PC-9 (cell line): Measurements from ENCODE around the gene TBCA. TPM values are rescaled to one million over a fixed set of nuclear protein-coding genes. Genes with fewer than 3 reads are reported as not detected.

Source experiments
- BruUV-seq: library from RNA; stranded (reverse); fragments of 400-500 nt; replicated peaks from 2 replicates; lab custom pipeline; 2021; lab: Mats Ljungman, UMichigan
- CTCF ChIA-PET: fragments of 300-600 bp; sonication (Branson Sonifier 250); formaldehyde crosslinking; loops from one replicate; lab custom pipeline; 2022; ENCODE audit warnings: antibody characterized with exemption; lab: Charles Lee
- POLR2A ChIA-PET: fragments of 300-600 bp; sonication (Branson Sonifier 250); formaldehyde crosslinking; loops from one replicate; lab custom pipeline; 2022; ENCODE audit warnings: antibody characterized with exemption; ENCODE audit not compliant: unreplicated experiment; lab: Charles Lee
- DNase-seq, 2 experiments: peaks; one replicate each; pipeline versions ENCODE4 v3.0.0 to v3.0.0-alpha.2; 2015 to 2022; ENCODE audit warnings: mixed read lengths in 1 of 2
- H2AFZ ChIP-seq: fragments of 200-600 bp; sonication (generic); 2 replicates; pipeline ENCODE4 v1.8.1; 2017; ENCODE audit warnings: antibody characterized with exemption
- H3F3A ChIP-seq: fragments of 200-600 bp; sonication (generic); 2 replicates; pipeline ENCODE4 v1.8.1; 2017; ENCODE audit warnings: antibody characterized with exemption, mild to moderate bottlenecking, low read depth; ENCODE audit not compliant: insufficient read depth
- H3K27ac ChIP-seq: fragments of 200-600 bp; sonication (generic); 2 replicates; pipeline ENCODE4 v1.6.1; 2016; ENCODE audit warnings: mixed run types
- H3K27me3 ChIP-seq: fragments of 200-600 bp; sonication (generic); 2 replicates; pipeline ENCODE4 v1.6.1; 2016; ENCODE audit warnings: low read depth, mixed run types; ENCODE audit not compliant: insufficient read depth
- H3K36me3 ChIP-seq: fragments of 200-600 bp; sonication (generic); 2 replicates; pipeline ENCODE4 v1.6.1; 2016; ENCODE audit warnings: low read depth, mixed run types
- H3K4me1 ChIP-seq: fragments of 200-600 bp; sonication (generic); replicated peaks from 2 replicates; pipeline ENCODE4 v1.6.1; 2016; ENCODE audit warnings: mixed run types; ENCODE audit not compliant: insufficient read depth
- H3K4me2 ChIP-seq: fragments of 200-600 bp; sonication (generic); 2 replicates; pipeline ENCODE4 v1.6.1; 2017; ENCODE audit warnings: mixed run types
- H3K4me3 ChIP-seq: fragments of 200-600 bp; sonication (generic); 2 replicates; pipeline ENCODE4 v1.6.1; 2016; ENCODE audit warnings: mixed run types
- H3K79me2 ChIP-seq: fragments of 200-600 bp; sonication (generic); 2 replicates; pipeline ENCODE4 v1.6.1; 2017; ENCODE audit warnings: low read depth, mixed run types
- H3K9me2 ChIP-seq: fragments of 200-600 bp; sonication (generic); 2 replicates; pipeline ENCODE4 v1.8.1; 2017; ENCODE audit warnings: mild to moderate bottlenecking; ENCODE audit not compliant: insufficient read depth
- H3K9me3 ChIP-seq: fragments of 200-600 bp; sonication (generic); 2 replicates; pipeline ENCODE4 v1.8.1; 2016; ENCODE audit warnings: low read depth; ENCODE audit not compliant: insufficient read depth
- H4K20me1 ChIP-seq: fragments of 200-600 bp; sonication (generic); 2 replicates; pipeline ENCODE4 v1.8.1; 2017; ENCODE audit not compliant: insufficient read depth
- EZH2 ChIP-seq: fragments of 200-600 bp; sonication (generic); IDR thresholded peaks from 2 replicates; pipeline ENCODE4 v1.8.0; 2017; ENCODE audit warnings: antibody characterized with exemption, low read depth
- intact Hi-C: fragments of 100-400 bp; cut with micrococcal nuclease; formaldehyde crosslinking; loops from one replicate; pipeline ENCODE4 v1.10.0; 2022; ENCODE audit not compliant: unreplicated experiment
- total RNA-seq: library from RNA; stranded (reverse); gene quantifications from 2 replicates; pipeline ENCODE4 v1.2.3, GENCODE V29; 2021
- TF ChIP-seq, protein P1 (sequence below): fragments of 200-600 bp; sonication (generic); conservative IDR thresholded peaks from 2 replicates; pipeline ENCODE4 v1.6.1; 2017; ENCODE audit warnings: mixed run types, antibody characterized with exemption, mild to moderate bottlenecking, moderate library complexity

Gene TBCA
- total RNA-seq, 1 experiment from 2014 or later = 205 TPM

GRCh38 chr5:77725616-77726015 is 50.5 kb downstream of the TBCA start:
- ChIA-PET CTCF (no interaction called here), POLR2A (no interaction called here)
- Histone ChIP-seq H3K4me2 (no peak overlapping the region), H3K79me2 (peaks cover 82% of the 10 kb centered on the region), H3K27me3 (no peaks in the 10 kb centered on the region), H3K36me3 (peaks cover 9% of the 10 kb centered on the region; the same call in 1 of the 2 replicates), H3K27ac (no peak overlapping the region), H4K20me1 (peaks cover 42% of the 10 kb centered on the region), H3K9me2 (no peaks in the 10 kb centered on the region), H2AFZ (no peak overlapping the region), H3K4me1 (no peaks in the 10 kb centered on the region), H3F3A (no peaks in the 10 kb centered on the region), H3K4me3 (no peak overlapping the region), H3K9me3 (no peaks in the 10 kb centered on the region)
- TF ChIP-seq, protein P1, sequence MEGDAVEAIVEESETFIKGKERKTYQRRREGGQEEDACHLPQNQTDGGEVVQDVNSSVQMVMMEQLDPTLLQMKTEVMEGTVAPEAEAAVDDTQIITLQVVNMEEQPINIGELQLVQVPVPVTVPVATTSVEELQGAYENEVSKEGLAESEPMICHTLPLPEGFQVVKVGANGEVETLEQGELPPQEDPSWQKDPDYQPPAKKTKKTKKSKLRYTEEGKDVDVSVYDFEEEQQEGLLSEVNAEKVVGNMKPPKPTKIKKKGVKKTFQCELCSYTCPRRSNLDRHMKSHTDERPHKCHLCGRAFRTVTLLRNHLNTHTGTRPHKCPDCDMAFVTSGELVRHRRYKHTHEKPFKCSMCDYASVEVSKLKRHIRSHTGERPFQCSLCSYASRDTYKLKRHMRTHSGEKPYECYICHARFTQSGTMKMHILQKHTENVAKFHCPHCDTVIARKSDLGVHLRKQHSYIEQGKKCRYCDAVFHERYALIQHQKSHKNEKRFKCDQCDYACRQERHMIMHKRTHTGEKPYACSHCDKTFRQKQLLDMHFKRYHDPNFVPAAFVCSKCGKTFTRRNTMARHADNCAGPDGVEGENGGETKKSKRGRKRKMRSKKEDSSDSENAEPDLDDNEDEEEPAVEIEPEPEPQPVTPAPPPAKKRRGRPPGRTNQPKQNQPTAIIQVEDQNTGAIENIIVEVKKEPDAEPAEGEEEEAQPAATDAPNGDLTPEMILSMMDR = no peak
- TF ChIP-seq EZH2 = no peak
- BruUV-seq = no TSS peak
- intact Hi-C loops = no loop called here
- DNase-seq = no peak

- Histone ChIP-seq H3K79me2 (peaks cover 82% of the 10 kb centered on the region), H3K4me3 (no peak overlapping the region), H3K4me2 (no peak overlapping the region), H3K36me3 (peaks cover 9% of the 10 kb centered on the region; the same call in 1 of the 2 replicates), H3K4me1 (no peaks in the 10 kb centered on the region), H4K20me1 (peaks cover 46% of the 10 kb centered on the region), H3K9me2 (no peaks in the 10 kb centered on the region), H2AFZ (no peak overlapping the region), H3K9me3 (no peaks in the 10 kb centered on the region), H3K27me3 (no peaks in the 10 kb centered on the region), H3K27ac (no peak overlapping the region), H3F3A (no peaks in the 10 kb centered on the region)
- no peak for DNase-seq
- CTCF ChIA-PET = no interaction called here
- POLR2A ChIA-PET = no interaction called here
- no peak for TF ChIP-seq EZH2
- TF ChIP-seq, protein P1 = no peak
- intact Hi-C loops = no loop called here
- BruUV-seq = no TSS peak
Observed at GRCh38 chr5:77724934-77725333, 51.2 kb downstream of the TBCA start.

DNA sequence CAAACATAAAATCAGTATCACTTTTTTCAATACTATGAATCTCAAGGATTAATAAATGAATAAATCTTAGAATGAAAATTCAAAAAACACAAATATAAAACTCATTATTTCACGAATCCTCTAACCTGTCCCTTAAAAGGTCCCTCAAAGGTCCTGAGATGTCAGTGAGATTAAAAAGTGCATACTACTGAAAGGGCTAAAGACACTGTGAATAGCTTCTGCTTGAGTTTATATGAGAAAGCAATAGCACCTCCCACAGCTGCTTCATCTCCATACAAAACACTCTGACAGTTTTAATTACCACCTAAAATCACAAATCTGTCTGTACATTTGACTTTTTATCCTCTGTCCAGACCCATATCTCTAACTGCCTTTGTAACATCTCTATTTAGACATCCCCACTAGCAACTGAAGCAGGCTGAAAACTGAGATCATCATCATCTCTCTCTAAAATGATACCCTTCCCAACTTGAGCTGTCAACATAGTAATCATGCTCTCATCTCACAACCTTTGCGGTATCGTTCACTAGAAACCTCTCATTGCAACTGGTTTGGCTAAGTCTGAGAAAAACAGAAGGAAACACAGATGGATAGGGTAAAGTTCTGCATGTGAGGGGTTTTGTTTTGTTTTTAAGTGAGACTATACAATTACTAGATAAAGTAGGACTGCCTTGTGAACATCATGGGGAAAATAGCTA is 56.3 kb downstream of the TBCA start:
- POLR2A ChIA-PET = interaction anchor here (0.7 kb wide), 1 partner anchor 1033 kb away, joined by 6 read pairs; no protein-coding TSS in a partner anchor
- CTCF ChIA-PET = no interaction called here
- 0 out of 2 replicates have a peak, but pooled peaks cover 7% of the 10 kb centered on the region for H3F3A ChIP-seq

More for the DNA sequence above, 56.3 kb downstream of the TBCA start:
- Histone ChIP-seq H3K79me2 (peaks cover 79% of the 10 kb centered on the region), H3K36me3 (0 out of 2 replicates have a peak, but pooled peaks cover 3% of the 10 kb centered on the region), H4K20me1 (peaks cover 42% of the 10 kb centered on the region), H3K9me2 (no peaks in the 10 kb centered on the region), H3K9me3 (no peaks in the 10 kb centered on the region), H3K27me3 (no peaks in the 10 kb centered on the region), H3K4me3 (no peak overlapping the region), H3K4me2 (no peak overlapping the region), H2AFZ (no peak overlapping the region), H3K27ac (no peak overlapping the region), H3K4me1 (no peaks in the 10 kb centered on the region)
- no TSS peak for BruUV-seq
- no peak for DNase-seq
- intact Hi-C loops = no loop called here
- no peak for TF ChIP-seq EZH2
